Esophagus muscularis mucosa (tissue), 4 donors: ENCODE results near the gene ARSA. TPM values are rescaled to one million over a fixed set of nuclear protein-coding genes. Genes with fewer than 3 reads are reported as not detected.
"Not testable (repeated sequence)": the region's sequence is repeated elsewhere in the genome, so short reads cannot be mapped to it uniquely, and the experiment has no call there.

Experiments used
- DNase-seq: peaks from one replicate; pipeline ENCODE4 v3.0.0-alpha.2; 2017; ENCODE audit errors: extremely low spot score
- H3K27ac ChIP-seq, 4 donors: fragments of 200-600 bp; sonication (generic); replicated peaks in 1 of 4; 1 replicate in 3 of 4; 2 replicates in 1 of 4; pipeline ENCODE4 v1.5.1; 2016 to 2019; ENCODE audit warnings: mild to moderate bottlenecking in 1 of 4
- H3K27me3 ChIP-seq, 4 donors: fragments of 200-600 bp; sonication (generic); one replicate each; pipeline versions ENCODE4 v1.5.1 to v1.6.0; 2016 to 2019
- H3K36me3 ChIP-seq, 4 donors: fragments of 200-600 bp; sonication (generic); one replicate each; pipeline ENCODE4 v1.5.1; 2016 to 2019
- H3K4me1 ChIP-seq, 4 donors: fragments of 200-600 bp; sonication (generic); one replicate each; pipeline ENCODE4 v1.5.1; 2016 to 2019
- H3K4me3 ChIP-seq, 4 donors: fragments of 200-600 bp; sonication (generic); 1 replicate in 2 of 4; 2 replicates in 2 of 4; pipeline ENCODE4 v1.5.1; 2016 to 2019; ENCODE audit warnings: mild to moderate bottlenecking in 4 of 4, moderate library complexity in 1 of 4
- H3K9me3 ChIP-seq, 4 donors: fragments of 200-600 bp; sonication (generic); 1 replicate in 3 of 4; 2 replicates in 1 of 4; pipeline ENCODE4 v1.5.1; 2016 to 2019
- CTCF ChIP-seq, 3 experiments: fragments of 200-600 bp in 2 of 3; fragments of 450-650 bp in 1 of 3; sonication (generic) in 2 of 3; IDR thresholded peaks; one replicate each; pipeline ENCODE4 v1.5.1; 2017 to 2019; ENCODE audit warnings: antibody characterized with exemption in 3 of 3, mild to moderate bottlenecking in 2 of 3, moderate library complexity in 1 of 3
- EP300 ChIP-seq: sonication (generic); formaldehyde crosslinking; IDR thresholded peaks from one replicate; pipeline ENCODE4 v1.6.1; 2017; ENCODE audit warnings: antibody characterized with exemption
- POLR2A ChIP-seq: fragments of 450-650 bp; IDR thresholded peaks from one replicate; pipeline ENCODE4 v1.6.1; 2017; ENCODE audit warnings: antibody characterized with exemption, moderate library complexity, mild to moderate bottlenecking, low read depth
- POLR2AphosphoS5 ChIP-seq, 2 donors: sonication (generic); formaldehyde crosslinking; IDR thresholded peaks; one replicate each; pipeline ENCODE4 v1.6.1; 2017; ENCODE audit warnings: antibody characterized with exemption in 2 of 2
- WGBS: methylation state at CpG from one replicate; pipeline ENCODE4 v1.1.5; 2018; 5-methylcytosine and 5-hydroxymethylcytosine counted together
- intact Hi-C: fragments of 100-400 bp; cut with DNase I; formaldehyde crosslinking; loops from one replicate; pipeline ENCODE4 v1.15.1; 2023
- total RNA-seq, 4 donors: library from RNA; depleted of rRNA; stranded (reverse); fragments of >200 nt; gene quantifications; one replicate each; pipeline versions ENCODE4 v1.1.0 to v1.2.1, GENCODE V29; 2016

Gene ARSA
- total RNA-seq, 4 donors from 2014 or later, result 24.5 to 49.4 (median 28.8) TPM

- no peak for DNase-seq
- Histone ChIP-seq H3K27ac (peak overlapping the region in 3 of 4 donors; percentile 31 to 43 (median 40)), H3K9me3 (no peaks in the 10 kb centered on the region), H3K4me3 (no peak overlapping the region), H3K27me3 (peaks cover 0 to 46% (median 6%) of the 10 kb centered on the region in 4 donors), H3K4me1 (peaks cover 10 to 16% (median 13%) of the 10 kb centered on the region in 4 donors), H3K36me3 (no peaks in the 10 kb centered on the region)
- WGBS, result 82% methylated on average over 14 of the region's 15 CpGs
- intact Hi-C loops, result no loop called here
- TF ChIP-seq POLR2AphosphoS5 (IDR thresholded peaks at IDR 0.05) (no peak), CTCF (IDR thresholded peaks at IDR 0.05) (no peak), POLR2A (no peak), EP300 (no peak)
These were observed 13.1 kb upstream of the ARSA start for GRCh38 chr22:50640857-50641647.

- WGBS, result 97% methylated on average over 12 of the region's 12 CpGs
- H3K4me1 ChIP-seq, result peaks cover 10 to 16% (median 13%) of the 10 kb centered on the region in 4 donors
- H3K9me3 ChIP-seq, H3K4me3 ChIP-seq, H3K27ac ChIP-seq, H3K36me3 ChIP-seq, intact Hi-C loops, DNase-seq: not testable (repeated sequence)
- peaks cover 0 to 40% (median 6%) of the 10 kb centered on the region in 4 donors for H3K27me3 ChIP-seq
These were observed 12.3 kb upstream of the ARSA start for GRCh38 chr22:50640296-50640695.

GRCh38 chr22:50635591-50635990 is 7.6 kb upstream of the ARSA start:
- no peaks in the 10 kb centered on the region for H3K36me3 ChIP-seq
- TF ChIP-seq POLR2AphosphoS5 (IDR thresholded peaks at IDR 0.05) (no peak), CTCF (IDR thresholded peaks at IDR 0.05) (no peak), EP300 (no peak), POLR2A (no peak)
- DNase-seq, result no peak
- H3K27me3 ChIP-seq, result no peaks in the 10 kb centered on the region
- no peak overlapping the region for H3K4me3 ChIP-seq
- no peaks in the 10 kb centered on the region for H3K9me3 ChIP-seq
- 87% methylated on average over 9 of the region's 11 CpGs for WGBS
- intact Hi-C loops, result no loop called here
- no peak overlapping the region for H3K27ac ChIP-seq
- no peaks in the 10 kb centered on the region for H3K4me1 ChIP-seq

- H3K27ac ChIP-seq, result no peak overlapping the region
- 80% methylated on average over 10 of the region's 11 CpGs for WGBS
- no peak for DNase-seq
These were observed 5.8 kb upstream of the ARSA start for GRCh38 chr22:50633771-50634170.

GRCh38 chr22:50633086-50633485 is 5.1 kb upstream of the ARSA start:
- Histone ChIP-seq H3K27me3 (no peaks in the 10 kb centered on the region), H3K36me3 (no peaks in the 10 kb centered on the region), H3K27ac (no peak overlapping the region), H3K9me3 (no peaks in the 10 kb centered on the region), H3K4me3 (no peak overlapping the region), H3K4me1 (peaks cover 6 to 9% (median 9%) of the 10 kb centered on the region in 4 donors)
- DNase-seq, result no peak
- 82% methylated on average over 5 of the region's 5 CpGs for WGBS
- intact Hi-C loops, result no loop called here
- TF ChIP-seq POLR2AphosphoS5 (IDR thresholded peaks at IDR 0.05), result no peak

More at GRCh38 chr22:50633771-50634170, 5.8 kb upstream of the ARSA start:
- intact Hi-C loops, result no loop called here
- H3K36me3 ChIP-seq, result no peaks in the 10 kb centered on the region
- H3K4me1 ChIP-seq, result peaks cover 3 to 4% (median 3%) of the 10 kb centered on the region in 4 donors
- no peak for TF ChIP-seq EP300
- TF ChIP-seq POLR2A, result no peak
- no peak for TF ChIP-seq POLR2AphosphoS5 (IDR thresholded peaks at IDR 0.05)
- TF ChIP-seq CTCF (IDR thresholded peaks at IDR 0.05), result no peak
- H3K27me3 ChIP-seq, result no peaks in the 10 kb centered on the region
- H3K9me3 ChIP-seq, result no peaks in the 10 kb centered on the region
- no peak overlapping the region for H3K4me3 ChIP-seq
